Loucy (cell line): ENCODE data around the gene AQP12A.

ENCODE experiments used
- H2AFZ ChIP-seq: fragments of 200-600 bp; sonication (generic); 2 replicates; pipeline ENCODE4 v1.6.0; 2016; ENCODE audit warnings: antibody characterized with exemption, mild to moderate bottlenecking, low read length, moderate library complexity
- H3F3A ChIP-seq: fragments of 200-600 bp; 2 replicates; pipeline ENCODE4 v1.6.0; 2016; ENCODE audit warnings: antibody characterized with exemption, low read depth, mild to moderate bottlenecking
- H3K27me3 ChIP-seq: fragments of 200-600 bp; sonication (generic); 2 replicates; pipeline ENCODE4 v1.6.1; 2014; ENCODE audit warnings: low read length, mild to moderate bottlenecking; ENCODE audit not compliant: insufficient read depth, poor library complexity, severe bottlenecking
- H3K36me3 ChIP-seq: fragments of 200-600 bp; sonication (generic); 2 replicates; pipeline ENCODE4 v1.6.1; 2016; ENCODE audit warnings: low read length; ENCODE audit not compliant: insufficient read depth
- H3K4me1 ChIP-seq: fragments of 200-600 bp; sonication (generic); 2 replicates; pipeline ENCODE4 v1.5.1; 2014; ENCODE audit warnings: low read length, mild to moderate bottlenecking; ENCODE audit not compliant: insufficient read depth, poor library complexity, severe bottlenecking
- H3K4me2 ChIP-seq: fragments of 200-600 bp; sonication (generic); 2 replicates; pipeline ENCODE4 v1.6.0; 2014; ENCODE audit warnings: antibody characterized with exemption, low read length, low read depth, mild to moderate bottlenecking; ENCODE audit not compliant: poor library complexity, severe bottlenecking
- H3K4me3 ChIP-seq: fragments of 200-600 bp; sonication (generic); 2 replicates; pipeline ENCODE4 v1.5.1; 2014; ENCODE audit warnings: low read length, mild to moderate bottlenecking, mixed read lengths; ENCODE audit not compliant: poor library complexity, severe bottlenecking
- H3K79me2 ChIP-seq: fragments of 200-600 bp; sonication (generic); 2 replicates; pipeline ENCODE4 v1.6.1; 2014; ENCODE audit warnings: low read length; ENCODE audit not compliant: insufficient read depth
- H3K9ac ChIP-seq: fragments of 200-600 bp; sonication (generic); 2 replicates; pipeline ENCODE4 v1.6.0; 2014; ENCODE audit warnings: mild to moderate bottlenecking, low read depth, low read length, moderate library complexity; ENCODE audit not compliant: poor library complexity, severe bottlenecking
- H3K9me2 ChIP-seq: fragments of 200-600 bp; sonication (generic); replicated peaks from 2 replicates; pipeline ENCODE4 v1.6.1; 2016; ENCODE audit warnings: low read depth, low read length, mixed read lengths
- H3K9me3 ChIP-seq: fragments of 200-600 bp; sonication (generic); 2 replicates; pipeline ENCODE4 v1.6.1; 2014; ENCODE audit warnings: mild to moderate bottlenecking, antibody characterized with exemption, low read length, low read depth; ENCODE audit not compliant: insufficient read depth
- H4K20me1 ChIP-seq: fragments of 200-600 bp; sonication (generic); 2 replicates; pipeline ENCODE4 v1.6.0; 2014; ENCODE audit warnings: antibody characterized with exemption, low read length, mild to moderate bottlenecking; ENCODE audit not compliant: insufficient read depth, poor library complexity, severe bottlenecking
- CTCF ChIP-seq: fragments of 200-600 bp; sonication (generic); conservative IDR thresholded peaks from 2 replicates; pipeline ENCODE4 v1.5.1; 2014; ENCODE audit warnings: mild to moderate bottlenecking, antibody characterized with exemption, low read length
- EZH2phosphoT487 ChIP-seq: fragments of 200-600 bp; IDR thresholded peaks from 2 replicates; pipeline ENCODE4 v1.6.1; 2018; ENCODE audit warnings: antibody characterized with exemption, mild to moderate bottlenecking, moderate library complexity, borderline replicate concordance

The AQP12A gene

GRCh38 chr2:240707043-240707756 lies 15.5 kb downstream of the AQP12A start:
- Histone ChIP-seq H3K27me3 (no peaks in the 10 kb centered on the region), H3K79me2 (no peaks in the 10 kb centered on the region), H2AFZ (no peak overlapping the region), H3K36me3 (no peaks in the 10 kb centered on the region), H3K4me3 (no peak overlapping the region), H4K20me1 (no peaks in the 10 kb centered on the region), H3K9me3 (no peaks in the 10 kb centered on the region), H3K9me2 (no peaks in the 10 kb centered on the region), H3K4me1 (no peaks in the 10 kb centered on the region), H3F3A (no peaks in the 10 kb centered on the region), H3K9ac (no peak overlapping the region), H3K4me2 (no peak overlapping the region)
- no peak for TF ChIP-seq CTCF
- no peak for TF ChIP-seq EZH2phosphoT487

- Histone ChIP-seq H3K9me3 (no peaks in the 10 kb centered on the region), H3K9ac (no peak overlapping the region), H3K4me2 (no peak overlapping the region), H3K27me3 (no peaks in the 10 kb centered on the region), H3K9me2 (no peaks in the 10 kb centered on the region), H4K20me1 (no peaks in the 10 kb centered on the region), H3K4me1 (no peaks in the 10 kb centered on the region), H3K4me3 (no peak overlapping the region), H3F3A (no peaks in the 10 kb centered on the region), H3K79me2 (no peaks in the 10 kb centered on the region), H3K36me3 (no peaks in the 10 kb centered on the region), H2AFZ (no peak overlapping the region)
- no peak for TF ChIP-seq EZH2phosphoT487
- TF ChIP-seq CTCF = no peak
Observed at GRCh38 chr2:240707821-240708220, 16.2 kb downstream of the AQP12A start.

- Histone ChIP-seq H3K79me2 (no peaks in the 10 kb centered on the region), H3K4me3 (no peak overlapping the region), H3K36me3 (no peaks in the 10 kb centered on the region), H3K9me2 (no peaks in the 10 kb centered on the region), H3K9me3 (no peaks in the 10 kb centered on the region), H3K4me2 (no peak overlapping the region), H2AFZ (no peak overlapping the region), H3F3A (no peaks in the 10 kb centered on the region), H4K20me1 (no peaks in the 10 kb centered on the region), H3K27me3 (no peaks in the 10 kb centered on the region), H3K4me1 (no peaks in the 10 kb centered on the region), H3K9ac (no peak overlapping the region)
- TF ChIP-seq EZH2phosphoT487 (no peak), CTCF (no peak)
Observed at GRCh38 chr2:240708457-240708856, 16.8 kb downstream of the AQP12A start.
